Hepatocyte (in vitro differentiated cells): ENCODE results near the gene METTL27.

Source experiments
- EZH2 ChIP-seq: fragments of 200-600 bp; sonication (generic); IDR thresholded peaks from 2 replicates; pipeline ENCODE4 v1.6.1; 2016; ENCODE audit warnings: antibody characterized with exemption, mild to moderate bottlenecking, borderline replicate concordance
- EZH2phosphoT487 ChIP-seq: fragments of 200-600 bp; sonication (generic); IDR thresholded peaks from one replicate; pipeline ENCODE4 v1.6.1; 2018; ENCODE audit warnings: antibody characterized with exemption, mild to moderate bottlenecking, low read depth, moderate library complexity; ENCODE audit not compliant: unreplicated experiment, severe bottlenecking
- TF ChIP-seq, protein P1 (sequence below): fragments of 200-600 bp; sonication (generic); IDR thresholded peaks from 2 replicates; pipeline ENCODE4 v1.5.1; 2016; ENCODE audit warnings: antibody characterized with exemption, mild to moderate bottlenecking; ENCODE audit not compliant: poor library complexity

GRCh38 chr7:73891178-73891885 is 49.0 kb upstream of the METTL27 start:
- TF ChIP-seq, protein P1, sequence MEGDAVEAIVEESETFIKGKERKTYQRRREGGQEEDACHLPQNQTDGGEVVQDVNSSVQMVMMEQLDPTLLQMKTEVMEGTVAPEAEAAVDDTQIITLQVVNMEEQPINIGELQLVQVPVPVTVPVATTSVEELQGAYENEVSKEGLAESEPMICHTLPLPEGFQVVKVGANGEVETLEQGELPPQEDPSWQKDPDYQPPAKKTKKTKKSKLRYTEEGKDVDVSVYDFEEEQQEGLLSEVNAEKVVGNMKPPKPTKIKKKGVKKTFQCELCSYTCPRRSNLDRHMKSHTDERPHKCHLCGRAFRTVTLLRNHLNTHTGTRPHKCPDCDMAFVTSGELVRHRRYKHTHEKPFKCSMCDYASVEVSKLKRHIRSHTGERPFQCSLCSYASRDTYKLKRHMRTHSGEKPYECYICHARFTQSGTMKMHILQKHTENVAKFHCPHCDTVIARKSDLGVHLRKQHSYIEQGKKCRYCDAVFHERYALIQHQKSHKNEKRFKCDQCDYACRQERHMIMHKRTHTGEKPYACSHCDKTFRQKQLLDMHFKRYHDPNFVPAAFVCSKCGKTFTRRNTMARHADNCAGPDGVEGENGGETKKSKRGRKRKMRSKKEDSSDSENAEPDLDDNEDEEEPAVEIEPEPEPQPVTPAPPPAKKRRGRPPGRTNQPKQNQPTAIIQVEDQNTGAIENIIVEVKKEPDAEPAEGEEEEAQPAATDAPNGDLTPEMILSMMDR, result no peak
- TF ChIP-seq EZH2, result no peak
- no peak for TF ChIP-seq EZH2phosphoT487
